A549 (cell line): ENCODE measurements around the gene PAQR5. TPM values are rescaled to one million over a fixed set of nuclear protein-coding genes. Genes with fewer than 3 reads are reported as not detected.

Experiments used
- ATAC-seq, 2 experiments: fragments of 200-7000 bp in 1 of 2; fragments of >200 bp in 1 of 2; cut with Nextera tagmentation in 1 of 2; cut with Tn5 transposase in 1 of 2; 3 replicates each; pipeline versions ENCODE4 v1.8.0 to v1.9.1; 2018 to 2020; ENCODE audit warnings: mild to moderate bottlenecking in 1 of 2, moderate library complexity in 1 of 2
- CTCF ChIA-PET: fragments of 300-600 bp; sonication (Branson Sonifier 250); formaldehyde crosslinking; extraction: SDS; loops from one replicate; lab custom pipeline; 2021; ENCODE audit warnings: antibody characterized with exemption, inconsistent platforms; lab: Yijun Ruan, JAX
- POLR2A ChIA-PET: fragments of 350-600 bp; formaldehyde crosslinking; extraction: SDS; loops from one replicate; lab custom pipeline; 2021; ENCODE audit warnings: antibody characterized with exemption, inconsistent platforms; lab: Yijun Ruan, JAX
- DNase-seq, 2 experiments: peaks; one replicate each; pipeline versions ENCODE4 v3.0.0 to v3.0.0-alpha.2; 2011 to 2016; ENCODE audit warnings: low read depth in 1 of 2, low spot score in 1 of 2
- FAIRE-seq: peaks from 2 replicates; lab custom pipeline; 2011; peaks lifted over from hg19 to GRCh38; lab: Jason Lieb, UNC
- H3K27ac ChIP-seq, 2 experiments: fragments of >200 bp; sonication (Bioruptor Twin); formaldehyde crosslinking; 3 replicates each; pipeline ENCODE4 v1.5.1; 2016 to 2017
- H3K4me1 ChIP-seq: fragments of >200 bp; sonication (Bioruptor Twin); formaldehyde crosslinking; 3 replicates; pipeline ENCODE4 v1.6.1; 2016
- H3K4me2 ChIP-seq: fragments of >200 bp; sonication (Bioruptor Twin); formaldehyde crosslinking; 3 replicates; pipeline ENCODE4 v1.6.1; 2016
- H3K4me3 ChIP-seq: fragments of >200 bp; sonication (Bioruptor Twin); formaldehyde crosslinking; 3 replicates; pipeline ENCODE4 v1.5.1; 2016
- H3K9me3 ChIP-seq: fragments of >200 bp; sonication (Bioruptor Twin); formaldehyde crosslinking; 3 replicates; pipeline ENCODE4 v1.6.1; 2016
- CHD4 ChIP-seq: fragments of 200-600 bp; sonication (generic); IDR thresholded peaks from 2 replicates; pipeline ENCODE4 v1.6.1; 2016; ENCODE audit warnings: antibody characterized with exemption, mild to moderate bottlenecking, borderline replicate concordance
- EP300 ChIP-seq, 2 experiments: fragments of >200 bp; sonication (Bioruptor Twin); formaldehyde crosslinking; IDR thresholded peaks; 2 replicates in 1 of 2; 3 replicates in 1 of 2; pipeline ENCODE4 v1.6.1; 2016 to 2017
- ESRRA ChIP-seq: fragments of 150-350 bp; IDR thresholded peaks from 2 replicates; pipeline ENCODE4 v1.6.1; 2014; ENCODE audit warnings: mild to moderate bottlenecking, low read length, borderline replicate concordance
- FOXS1 ChIP-seq: fragments of 250-450 bp; sonication (Bioruptor Pico); IDR thresholded peaks from 2 replicates; pipeline ENCODE4 v1.5.0; 2020; ENCODE audit warnings: mild to moderate bottlenecking, moderate library complexity
- HEYL ChIP-seq: fragments of 250-450 bp; sonication (Bioruptor Pico); IDR thresholded peaks from 2 replicates; pipeline ENCODE4 v1.8.0; 2021; ENCODE audit warnings: mild to moderate bottlenecking, moderate library complexity
- HOXB13 ChIP-seq: fragments of 250-450 bp; sonication (Bioruptor Pico); IDR thresholded peaks from 2 replicates; pipeline ENCODE4 v1.5.0; 2020; ENCODE audit warnings: low read depth, mild to moderate bottlenecking, moderate library complexity
- JUNB ChIP-seq: fragments of >200 bp; sonication (Bioruptor Twin); formaldehyde crosslinking; IDR thresholded peaks from 2 replicates; pipeline ENCODE4 v1.6.1; 2016
- KDM1A ChIP-seq: fragments of 200-600 bp; sonication (generic); IDR thresholded peaks from 2 replicates; pipeline ENCODE4 v1.6.1; 2016; ENCODE audit warnings: low read depth, mild to moderate bottlenecking
- MAFK ChIP-seq: fragments of 450-650 bp; IDR thresholded peaks from 2 replicates; pipeline ENCODE4 v1.6.1; 2014; ENCODE audit not compliant: partially characterized antibody
- POLR2AphosphoS2 ChIP-seq: conservative IDR thresholded peaks from 2 replicates; pipeline ENCODE4 v1.6.1; 2012; ENCODE audit warnings: low read length, improper control_type of control experiment, inconsistent platforms
- RAD21 ChIP-seq, 2 experiments: fragments of >200 bp in 1 of 2; sonication (Bioruptor Twin) in 1 of 2; formaldehyde crosslinking in 1 of 2; IDR thresholded peaks in 1 of 2; conservative IDR thresholded peaks in 1 of 2; 2 replicates in 1 of 2; 3 replicates in 1 of 2; pipeline ENCODE4 v1.6.1; 2012 to 2018; ENCODE audit warnings: inconsistent platforms in 1 of 2
- RARB ChIP-seq: fragments of 250-450 bp; sonication (Bioruptor Pico); IDR thresholded peaks from 2 replicates; pipeline ENCODE4 v1.8.0; 2021; ENCODE audit warnings: mild to moderate bottlenecking, moderate library complexity
- SMC3 ChIP-seq: fragments of >200 bp; sonication (Bioruptor Twin); formaldehyde crosslinking; IDR thresholded peaks from 3 replicates; pipeline ENCODE4 v1.6.1; 2018; ENCODE audit warnings: inconsistent platforms
- SREBF2 ChIP-seq: fragments of 450-650 bp; IDR thresholded peaks from 2 replicates; pipeline ENCODE4 v1.6.1; 2014; ENCODE audit warnings: mild to moderate bottlenecking, moderate library complexity
- ZC3H11A ChIP-seq: fragments of 450-650 bp; IDR thresholded peaks from 2 replicates; pipeline ENCODE4 v1.6.1; 2014; ENCODE audit warnings: antibody characterized with exemption, mild to moderate bottlenecking
- ZNF302 ChIP-seq: fragments of 250-450 bp; sonication (Bioruptor Pico); IDR thresholded peaks from 2 replicates; pipeline ENCODE4 v1.9.0; 2021; ENCODE audit warnings: inconsistent platforms, mild to moderate bottlenecking, moderate library complexity
- WGBS: methylation state at CpG from one replicate; pipeline ENCODE4 v1.1.6; 2017; ENCODE audit errors: missing lambda C conversion rate; 5-methylcytosine and 5-hydroxymethylcytosine counted together
- polyA plus RNA-seq, 4 experiments: library from polyadenylated mRNA; depleted of rRNA in 3 of 4; stranded (reverse); fragments of >200 nt; fragmentation: RNase III in 1 of 4; extraction: RNeasy Plus Mini Kit Qiagen cat#74134 plus additional on column Dnase treatment in 1 of 4; gene quantifications; 2 replicates in 3 of 4; 3 replicates in 1 of 4; pipeline ENCODE4 v1.2.3, GENCODE V29; 2011 to 2017
- TF ChIP-seq, protein P1 (sequence below): fragments of 250-450 bp; sonication (Bioruptor Pico); IDR thresholded peaks from 2 replicates; pipeline ENCODE4 v1.5.0; 2021; ENCODE audit warnings: mild to moderate bottlenecking, moderate library complexity, borderline replicate concordance
- TF ChIP-seq, protein P2 (sequence below): fragments of >200 bp; sonication (Bioruptor Twin); formaldehyde crosslinking; IDR thresholded peaks from 3 replicates; pipeline ENCODE4 v1.5.1; 2016
- TF ChIP-seq, protein P3 (sequence below): IDR thresholded peaks from 2 replicates; pipeline ENCODE4 v1.6.1; 2012
- TF ChIP-seq, protein P4 (sequence below): fragments of 150-350 bp; IDR thresholded peaks from 2 replicates; pipeline ENCODE4 v1.6.1; 2014; ENCODE audit warnings: low read depth, mild to moderate bottlenecking, low read length

PAQR5 gene
- polyA plus RNA-seq, 2 of the 4 experiments (the other 2 are of a cell fraction) = 104 to 114 TPM

DNA sequence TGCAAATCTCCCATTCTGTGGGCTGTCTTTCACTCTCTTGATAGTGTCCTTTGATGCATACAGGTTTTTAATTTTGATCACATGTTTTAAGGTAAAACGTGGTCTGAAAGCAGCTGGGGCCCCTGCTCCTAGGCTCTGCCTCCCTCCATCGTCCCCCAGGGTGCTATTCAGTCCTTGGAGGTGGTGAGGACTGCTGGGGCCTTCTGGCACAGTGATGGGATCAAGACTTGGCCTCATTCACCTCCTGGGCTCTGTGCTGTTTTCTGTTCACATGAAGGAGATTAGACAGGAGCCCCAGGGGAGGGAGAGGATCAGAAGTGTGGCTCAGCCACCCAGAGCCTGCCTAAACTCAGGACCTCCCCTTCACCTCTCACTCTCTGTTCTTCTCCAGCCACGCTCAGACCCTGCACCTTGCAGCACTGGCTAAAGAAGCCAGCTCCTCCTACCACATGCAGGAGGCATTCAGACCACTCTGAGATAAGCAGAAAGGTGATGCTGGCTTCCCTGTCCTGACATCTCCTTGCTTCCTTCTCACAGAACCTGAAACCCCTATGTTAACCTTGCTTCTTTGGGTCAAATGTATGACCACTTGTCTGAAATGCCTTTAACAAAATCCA lies 43.9 kb downstream of the PAQR5 start (continued):
- TF ChIP-seq, protein P1, sequence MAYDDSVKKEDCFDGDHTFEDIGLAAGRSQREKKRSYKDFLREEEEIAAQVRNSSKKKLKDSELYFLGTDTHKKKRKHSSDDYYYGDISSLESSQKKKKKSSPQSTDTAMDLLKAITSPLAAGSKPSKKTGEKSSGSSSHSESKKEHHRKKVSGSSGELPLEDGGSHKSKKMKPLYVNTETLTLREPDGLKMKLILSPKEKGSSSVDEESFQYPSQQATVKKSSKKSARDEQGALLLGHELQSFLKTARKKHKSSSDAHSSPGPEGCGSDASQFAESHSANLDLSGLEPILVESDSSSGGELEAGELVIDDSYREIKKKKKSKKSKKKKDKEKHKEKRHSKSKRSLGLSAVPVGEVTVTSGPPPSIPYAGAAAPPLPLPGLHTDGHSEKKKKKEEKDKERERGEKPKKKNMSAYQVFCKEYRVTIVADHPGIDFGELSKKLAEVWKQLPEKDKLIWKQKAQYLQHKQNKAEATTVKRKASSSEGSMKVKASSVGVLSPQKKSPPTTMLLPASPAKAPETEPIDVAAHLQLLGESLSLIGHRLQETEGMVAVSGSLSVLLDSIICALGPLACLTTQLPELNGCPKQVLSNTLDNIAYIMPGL (CRISPR knock-in tag) = no peak

DNA sequence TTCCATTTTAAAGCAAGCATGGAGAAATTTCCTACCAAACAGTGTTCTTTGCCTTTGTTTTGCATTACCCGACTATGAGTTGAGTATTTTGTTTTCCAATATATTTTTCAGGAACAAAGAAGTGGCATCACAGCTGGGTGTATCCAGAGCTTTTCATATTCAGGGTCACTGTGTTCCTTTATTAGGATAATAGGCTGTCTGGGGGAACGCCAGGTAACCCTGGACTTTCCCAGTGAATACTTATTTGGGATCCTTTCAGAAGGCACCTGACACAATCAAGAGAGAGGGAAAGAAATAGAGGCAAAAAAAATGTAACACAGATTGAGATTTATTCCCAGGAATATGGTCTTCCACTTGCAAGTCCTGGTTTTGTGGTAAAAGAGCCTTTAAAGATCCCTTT lies 44.4 kb downstream of the PAQR5 start:
- TF ChIP-seq, protein P2, sequence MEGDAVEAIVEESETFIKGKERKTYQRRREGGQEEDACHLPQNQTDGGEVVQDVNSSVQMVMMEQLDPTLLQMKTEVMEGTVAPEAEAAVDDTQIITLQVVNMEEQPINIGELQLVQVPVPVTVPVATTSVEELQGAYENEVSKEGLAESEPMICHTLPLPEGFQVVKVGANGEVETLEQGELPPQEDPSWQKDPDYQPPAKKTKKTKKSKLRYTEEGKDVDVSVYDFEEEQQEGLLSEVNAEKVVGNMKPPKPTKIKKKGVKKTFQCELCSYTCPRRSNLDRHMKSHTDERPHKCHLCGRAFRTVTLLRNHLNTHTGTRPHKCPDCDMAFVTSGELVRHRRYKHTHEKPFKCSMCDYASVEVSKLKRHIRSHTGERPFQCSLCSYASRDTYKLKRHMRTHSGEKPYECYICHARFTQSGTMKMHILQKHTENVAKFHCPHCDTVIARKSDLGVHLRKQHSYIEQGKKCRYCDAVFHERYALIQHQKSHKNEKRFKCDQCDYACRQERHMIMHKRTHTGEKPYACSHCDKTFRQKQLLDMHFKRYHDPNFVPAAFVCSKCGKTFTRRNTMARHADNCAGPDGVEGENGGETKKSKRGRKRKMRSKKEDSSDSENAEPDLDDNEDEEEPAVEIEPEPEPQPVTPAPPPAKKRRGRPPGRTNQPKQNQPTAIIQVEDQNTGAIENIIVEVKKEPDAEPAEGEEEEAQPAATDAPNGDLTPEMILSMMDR = no peak
- TF ChIP-seq HEYL (CRISPR knock-in tag) (no peak), SMC3 (no peak), SREBF2 (no peak)
- FAIRE-seq = no peak

DNA sequence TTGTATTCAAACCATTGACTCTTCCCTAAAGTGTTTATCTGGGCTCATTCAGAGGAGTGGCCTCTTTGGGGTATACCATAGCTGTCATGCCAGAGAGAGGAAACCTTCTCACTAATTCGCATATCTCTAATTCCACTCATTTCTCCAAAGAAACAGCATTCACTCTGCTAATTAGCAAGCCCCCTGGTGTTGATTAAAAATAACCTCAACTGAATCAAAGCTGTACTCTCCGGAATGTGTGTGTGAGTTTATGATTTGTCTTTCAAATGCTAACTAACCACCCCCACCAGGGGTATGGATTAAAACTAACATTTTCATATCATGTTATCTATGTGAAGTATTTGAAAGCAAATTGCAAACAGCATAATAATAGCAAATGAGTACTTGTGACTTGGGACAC lies 45.5 kb downstream of the PAQR5 start:
- no peak overlapping the region for H3K4me3 ChIP-seq
- 91% methylated on average over 2 of the region's 2 CpGs for WGBS
- ChIA-PET POLR2A (interaction anchor here (0.8 kb wide), 1 partner anchor 33 kb away, joined by 3 read pairs; no protein-coding TSS in a partner anchor), CTCF (interaction anchor here (0.7 to 3.8 kb wide), 12 partner anchors 14 to 313 kb away, joined by 3 to 13 read pairs (median 4); no protein-coding TSS in a partner anchor)
- no peaks in the 10 kb centered on the region for H3K9me3 ChIP-seq
- DNase-seq (no peak), FAIRE-seq (no peak), ATAC-seq (no peak)
- no peak overlapping the region for H3K27ac ChIP-seq
- peaks cover 20% of the 10 kb centered on the region for H3K4me1 ChIP-seq
- H3K4me2 ChIP-seq = no peak overlapping the region
- no peak for TF ChIP-seq ZNF302 (CRISPR knock-in tag)
- TF ChIP-seq RAD21 (conservative IDR thresholded peaks at IDR 0.05 in 1 of 2, IDR thresholded peaks at IDR 0.05 in 1 of 2) = no peak
- TF ChIP-seq KDM1A = no peak
- no peak for TF ChIP-seq CHD4

More for the DNA sequence above, 44.4 kb downstream of the PAQR5 start:
- DNase-seq (no peak), ATAC-seq (no peak)
- ChIA-PET POLR2A (no interaction called here), CTCF (interaction anchor here (0.6 to 3.8 kb wide), 4 partner anchors 10 to 284 kb away, joined by 3 to 13 read pairs (median 4); no protein-coding TSS in a partner anchor)
- WGBS = 30% methylated on average over 2 of the region's 2 CpGs
- no peaks in the 10 kb centered on the region for H3K9me3 ChIP-seq
- H3K27ac ChIP-seq = 0 out of 6 replicates have a peak overlapping the region, but pooled peaks of 1 of the 2 experiments have one; percentile 2
- no peak overlapping the region for H3K4me3 ChIP-seq
- H3K4me2 ChIP-seq = no peak overlapping the region
- peaks cover 31% of the 10 kb centered on the region for H3K4me1 ChIP-seq

DNA sequence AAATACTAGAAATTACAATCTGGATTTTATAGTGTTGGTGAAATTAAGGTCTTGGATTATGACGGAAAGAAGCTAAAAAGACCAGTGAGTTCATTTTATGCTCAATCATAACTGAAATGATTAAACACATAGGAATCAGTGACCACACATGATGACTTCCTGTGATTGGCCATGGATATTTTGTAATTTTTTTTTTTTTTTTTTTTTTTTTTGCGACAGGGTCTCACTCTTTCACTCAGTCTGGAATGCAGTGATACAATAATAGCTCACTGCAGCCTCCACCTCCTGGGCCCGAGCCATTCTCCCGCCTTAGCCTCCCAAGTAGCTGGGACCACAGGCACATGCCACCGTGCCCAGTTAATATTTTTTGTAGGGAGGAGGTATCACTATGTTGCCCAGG lies 47.4 kb downstream of the PAQR5 start:
- no peak; a peak in 1 of 6 replicates for ATAC-seq
- FAIRE-seq = no peak
- H3K9me3 ChIP-seq = no peaks in the 10 kb centered on the region
- peaks cover 16% of the 10 kb centered on the region for H3K4me1 ChIP-seq
- CTCF ChIA-PET = interaction anchor here (0.6 to 2.3 kb wide), 5 partner anchors 12 to 68 kb away, joined by 3 to 10 read pairs (median 3); no protein-coding TSS in a partner anchor
- no peak for DNase-seq
- POLR2A ChIA-PET = no interaction called here
- no peak overlapping the region for H3K4me3 ChIP-seq
- no peak for TF ChIP-seq FOXS1 (CRISPR knock-in tag)
- TF ChIP-seq, protein P1 (CRISPR knock-in tag) = no peak
- no peak for TF ChIP-seq MAFK
- no peak for TF ChIP-seq ESRRA
- TF ChIP-seq HOXB13 = no peak
- TF ChIP-seq RARB (CRISPR knock-in tag) = no peak
- TF ChIP-seq ZC3H11A = no peak
- TF ChIP-seq JUNB = no peak
- TF ChIP-seq, protein P3, sequence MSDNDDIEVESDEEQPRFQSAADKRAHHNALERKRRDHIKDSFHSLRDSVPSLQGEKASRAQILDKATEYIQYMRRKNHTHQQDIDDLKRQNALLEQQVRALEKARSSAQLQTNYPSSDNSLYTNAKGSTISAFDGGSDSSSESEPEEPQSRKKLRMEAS = no peak
- no peak for TF ChIP-seq POLR2AphosphoS2
- TF ChIP-seq, protein P4, sequence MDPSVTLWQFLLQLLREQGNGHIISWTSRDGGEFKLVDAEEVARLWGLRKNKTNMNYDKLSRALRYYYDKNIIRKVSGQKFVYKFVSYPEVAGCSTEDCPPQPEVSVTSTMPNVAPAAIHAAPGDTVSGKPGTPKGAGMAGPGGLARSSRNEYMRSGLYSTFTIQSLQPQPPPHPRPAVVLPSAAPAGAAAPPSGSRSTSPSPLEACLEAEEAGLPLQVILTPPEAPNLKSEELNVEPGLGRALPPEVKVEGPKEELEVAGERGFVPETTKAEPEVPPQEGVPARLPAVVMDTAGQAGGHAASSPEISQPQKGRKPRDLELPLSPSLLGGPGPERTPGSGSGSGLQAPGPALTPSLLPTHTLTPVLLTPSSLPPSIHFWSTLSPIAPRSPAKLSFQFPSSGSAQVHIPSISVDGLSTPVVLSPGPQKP = no peak
- no peak for TF ChIP-seq EP300 (IDR thresholded peaks at IDR 0.05)
- TF ChIP-seq, all 56 proteins: peak for 0
- peak overlapping the region in 1 of 2 experiments; percentile 39; a peak in 1 of 6 replicates for H3K27ac ChIP-seq
- 77% methylated on average over 5 of the region's 5 CpGs for WGBS
- H3K4me2 ChIP-seq = 0 out of 3 replicates have a peak overlapping the region, but pooled peaks have one; percentile 6
